Upper lobe of left lung (tissue), 6 donors: ENCODE measurements around the gene ZNF467. TPM values are rescaled to one million over a fixed set of nuclear protein-coding genes. Genes with fewer than 3 reads are reported as not detected.

Experiments
- ATAC-seq, 2 donors: fragments of 200-7000 bp; cut with Tn5 transposase; one replicate each; pipeline ENCODE4 v1.9.1; 2022; ENCODE audit warnings: mild to moderate bottlenecking in 2 of 2, moderate library complexity in 2 of 2; ENCODE audit not compliant: low FRiP score in 2 of 2
- DNase-seq, 2 donors: peaks; one replicate each; pipeline ENCODE4 v3.0.0-alpha.2; 2019 to 2020
- H3K27ac ChIP-seq, 4 donors: fragments of 200-600 bp; sonication (generic); one replicate each; pipeline ENCODE4 v1.5.1; 2016 to 2019
- H3K27me3 ChIP-seq, 4 donors: fragments of 200-600 bp; sonication (generic); one replicate each; pipeline ENCODE4 v1.5.1; 2017 to 2019
- H3K36me3 ChIP-seq, 4 donors: fragments of 200-600 bp; sonication (generic); one replicate each; pipeline ENCODE4 v1.5.1; 2016 to 2019
- H3K4me1 ChIP-seq, 4 donors: fragments of 200-600 bp; sonication (generic); one replicate each; pipeline ENCODE4 v1.5.1; 2018 to 2019
- H3K4me3 ChIP-seq, 4 donors: fragments of 200-600 bp; sonication (generic); one replicate each; pipeline ENCODE4 v1.5.1; 2017 to 2019; ENCODE audit warnings: mild to moderate bottlenecking in 2 of 4, moderate library complexity in 1 of 4
- H3K9me3 ChIP-seq, 4 donors: fragments of 200-600 bp; sonication (generic); one replicate each; pipeline ENCODE4 v1.5.1; 2018 to 2019
- EP300 ChIP-seq, 4 donors: sonication (generic); formaldehyde crosslinking; IDR thresholded peaks; one replicate each; pipeline ENCODE4 v1.5.1; 2017; ENCODE audit warnings: antibody characterized with exemption in 4 of 4, control low read depth in 2 of 4
- POLR2A ChIP-seq, 4 donors: fragments of 450-650 bp; IDR thresholded peaks; one replicate each; pipeline ENCODE4 v1.5.1; 2016 to 2017; ENCODE audit warnings: antibody characterized with exemption in 4 of 4, mild to moderate bottlenecking in 2 of 4
- POLR2AphosphoS5 ChIP-seq, 2 donors: sonication (generic); formaldehyde crosslinking; IDR thresholded peaks; one replicate each; pipeline ENCODE4 v1.5.1; 2017; ENCODE audit warnings: antibody characterized with exemption in 2 of 2
- WGBS, 2 donors: methylation state at CpG; one replicate each; pipeline ENCODE4 v1.1.5; 2017 to 2018; 5-methylcytosine and 5-hydroxymethylcytosine counted together
- total RNA-seq, 6 donors: library from RNA; depleted of rRNA in 4 of 6; stranded (reverse); fragments of >200 nt in 4 of 6; gene quantifications; one replicate each; pipeline versions ENCODE4 v1.1.0 to v1.2.1, GENCODE V29; 2016 to 2021
- TF ChIP-seq, protein P1 (sequence below), 6 experiments: fragments of 450-650 bp in 4 of 6; fragments of 200-600 bp in 2 of 6; sonication (generic) in 2 of 6; IDR thresholded peaks; one replicate each; pipeline ENCODE4 v1.5.1; 2016 to 2019; ENCODE audit warnings: antibody characterized with exemption in 6 of 6
- donor health status: DM: no; HTN: no; CAD: no; lungs with moderate emphysema.
- donor health status: DM: no; HTN: yes; CAD: no; lungs with severe emphysema.

The ZNF467 gene
- total RNA-seq, 6 donors from 2014 or later, result 8.2 to 41.2 (median 17.4) TPM

DNA sequence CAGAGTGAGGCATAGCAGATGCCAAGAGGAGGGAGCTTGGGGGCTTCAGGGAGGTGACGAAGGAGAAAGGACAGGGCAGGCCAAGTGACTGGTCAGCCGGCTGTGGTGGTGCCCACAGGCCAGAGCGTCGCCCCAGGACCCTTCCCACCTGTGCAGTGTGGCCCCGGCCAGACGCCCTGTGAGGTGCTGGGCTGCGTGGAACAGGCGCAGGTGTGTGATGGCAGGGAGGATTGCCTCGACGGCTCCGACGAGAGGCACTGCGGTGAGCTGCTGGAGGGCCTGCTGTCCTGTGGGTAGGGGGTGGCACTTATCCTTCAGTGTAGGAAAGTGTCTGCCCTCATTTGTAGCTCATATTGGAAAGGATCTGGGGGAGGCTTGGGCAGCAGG, 26.8 kb upstream of the ZNF467 start:
- H3K27me3 ChIP-seq, result no peaks in the 10 kb centered on the region
- no peaks in the 10 kb centered on the region for H3K9me3 ChIP-seq
- no peak for TF ChIP-seq POLR2AphosphoS5 (IDR thresholded peaks at IDR 0.05)
- TF ChIP-seq EP300 (IDR thresholded peaks at IDR 0.05), result no peak
- TF ChIP-seq POLR2A (IDR thresholded peaks at IDR 0.05), result no peak
- TF ChIP-seq, protein P1, sequence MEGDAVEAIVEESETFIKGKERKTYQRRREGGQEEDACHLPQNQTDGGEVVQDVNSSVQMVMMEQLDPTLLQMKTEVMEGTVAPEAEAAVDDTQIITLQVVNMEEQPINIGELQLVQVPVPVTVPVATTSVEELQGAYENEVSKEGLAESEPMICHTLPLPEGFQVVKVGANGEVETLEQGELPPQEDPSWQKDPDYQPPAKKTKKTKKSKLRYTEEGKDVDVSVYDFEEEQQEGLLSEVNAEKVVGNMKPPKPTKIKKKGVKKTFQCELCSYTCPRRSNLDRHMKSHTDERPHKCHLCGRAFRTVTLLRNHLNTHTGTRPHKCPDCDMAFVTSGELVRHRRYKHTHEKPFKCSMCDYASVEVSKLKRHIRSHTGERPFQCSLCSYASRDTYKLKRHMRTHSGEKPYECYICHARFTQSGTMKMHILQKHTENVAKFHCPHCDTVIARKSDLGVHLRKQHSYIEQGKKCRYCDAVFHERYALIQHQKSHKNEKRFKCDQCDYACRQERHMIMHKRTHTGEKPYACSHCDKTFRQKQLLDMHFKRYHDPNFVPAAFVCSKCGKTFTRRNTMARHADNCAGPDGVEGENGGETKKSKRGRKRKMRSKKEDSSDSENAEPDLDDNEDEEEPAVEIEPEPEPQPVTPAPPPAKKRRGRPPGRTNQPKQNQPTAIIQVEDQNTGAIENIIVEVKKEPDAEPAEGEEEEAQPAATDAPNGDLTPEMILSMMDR (IDR thresholded peaks at IDR 0.05), result peak in 1 of 6 experiments; percentile 1
- no peak overlapping the region for H3K4me3 ChIP-seq
- peak in 1 of 2 donors; percentile 67 for DNase-seq
- no peak for ATAC-seq
- 91 to 94% methylated on average over 13 of the region's 13 CpGs for WGBS, 2 donors
- H3K27ac ChIP-seq, result no peak overlapping the region
- no peaks in the 10 kb centered on the region for H3K4me1 ChIP-seq
- no peaks in the 10 kb centered on the region for H3K36me3 ChIP-seq

DNA sequence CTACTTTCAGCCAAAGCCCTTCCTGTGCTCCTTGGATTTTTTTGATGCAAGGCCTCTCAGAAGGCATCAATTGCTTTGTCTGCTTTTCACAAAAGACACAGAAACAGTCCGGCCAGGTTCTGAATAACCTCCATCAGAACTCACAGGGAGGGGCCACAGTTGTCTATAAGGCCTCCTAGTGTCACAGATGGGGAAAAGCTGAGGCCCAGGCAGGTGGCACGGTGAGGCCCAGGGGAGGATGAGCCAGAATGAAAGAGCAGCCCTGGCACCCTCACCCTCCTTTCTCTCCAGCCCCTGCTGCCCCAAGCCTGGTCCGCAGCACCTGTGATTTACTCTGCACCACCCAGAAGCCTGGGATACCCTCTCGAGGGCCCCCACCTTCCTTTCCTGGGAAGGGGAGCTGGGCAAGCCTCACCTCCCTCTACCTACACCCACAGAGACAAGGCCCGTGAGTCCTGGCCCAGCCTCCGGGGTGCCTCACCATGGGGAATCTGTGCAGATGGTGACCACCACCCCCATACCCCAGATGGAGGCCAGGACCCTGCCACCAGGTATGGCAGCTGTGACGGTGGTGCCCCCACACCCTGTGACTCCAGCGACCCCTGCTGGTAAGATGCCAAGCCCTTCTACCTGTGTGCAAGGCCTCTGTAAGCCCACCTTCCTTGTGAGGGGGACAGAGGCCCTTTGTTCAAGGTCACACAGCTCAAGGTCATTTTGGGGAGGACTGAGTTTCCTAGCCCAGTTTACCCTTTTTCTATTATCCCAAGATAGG, 26.2 kb upstream of the ZNF467 start:
- Histone ChIP-seq H3K27ac (no peak overlapping the region), H3K4me1 (no peaks in the 10 kb centered on the region), H3K9me3 (no peaks in the 10 kb centered on the region), H3K36me3 (no peaks in the 10 kb centered on the region), H3K27me3 (no peaks in the 10 kb centered on the region), H3K4me3 (no peak overlapping the region)
- ATAC-seq (no peak), DNase-seq (peak; percentile 38)
- whole genome bisulfite sequencing, 2 donors, result 68 to 89% methylated on average over 5 to 8 of the region's 8 CpGs
- TF ChIP-seq, protein P1 (IDR thresholded peaks at IDR 0.05), result peak in 4 of 6 experiments; percentile 30 to 52 (median 40)
- TF ChIP-seq POLR2AphosphoS5 (IDR thresholded peaks at IDR 0.05), result no peak
- no peak for TF ChIP-seq POLR2A (IDR thresholded peaks at IDR 0.05)
- TF ChIP-seq EP300 (IDR thresholded peaks at IDR 0.05), result no peak

DNA sequence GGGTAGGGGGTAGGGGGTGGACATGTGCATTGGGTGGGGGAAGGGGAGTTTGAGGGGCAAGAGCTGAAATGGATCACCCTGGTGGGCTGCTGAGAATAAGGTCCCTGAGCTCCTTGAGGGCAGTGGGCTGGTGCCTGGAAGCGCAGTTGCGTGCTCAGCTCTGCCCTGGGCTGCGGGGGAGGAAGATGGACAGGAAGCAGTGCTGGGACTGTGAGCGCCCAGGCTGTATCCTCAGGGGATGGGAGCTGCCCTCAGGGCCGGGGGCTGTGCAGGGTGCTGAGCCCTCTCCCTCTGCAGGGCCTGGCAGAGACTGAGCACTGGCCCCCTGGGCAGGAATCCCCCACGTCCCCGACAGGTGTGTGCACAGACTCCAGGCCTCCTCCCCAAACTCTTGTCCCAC, 24.4 kb upstream of the ZNF467 start:
- no peaks in the 10 kb centered on the region for H3K9me3 ChIP-seq
- peak in 1 of 2 donors; percentile 35 for DNase-seq
- no peaks in the 10 kb centered on the region for H3K36me3 ChIP-seq
- H3K4me3 ChIP-seq, result no peak overlapping the region
- no peak for TF ChIP-seq EP300 (IDR thresholded peaks at IDR 0.05)
- TF ChIP-seq POLR2AphosphoS5 (IDR thresholded peaks at IDR 0.05), result no peak
- TF ChIP-seq POLR2A (IDR thresholded peaks at IDR 0.05), result no peak
- TF ChIP-seq, protein P1 (IDR thresholded peaks at IDR 0.05), result no peak
- WGBS, 2 donors, result 82 to 85% methylated on average over 5 to 7 of the region's 7 CpGs
- ATAC-seq, result no peak
- H3K27ac ChIP-seq, result no peak overlapping the region
- no peaks in the 10 kb centered on the region for H3K27me3 ChIP-seq
- no peaks in the 10 kb centered on the region for H3K4me1 ChIP-seq

DNA sequence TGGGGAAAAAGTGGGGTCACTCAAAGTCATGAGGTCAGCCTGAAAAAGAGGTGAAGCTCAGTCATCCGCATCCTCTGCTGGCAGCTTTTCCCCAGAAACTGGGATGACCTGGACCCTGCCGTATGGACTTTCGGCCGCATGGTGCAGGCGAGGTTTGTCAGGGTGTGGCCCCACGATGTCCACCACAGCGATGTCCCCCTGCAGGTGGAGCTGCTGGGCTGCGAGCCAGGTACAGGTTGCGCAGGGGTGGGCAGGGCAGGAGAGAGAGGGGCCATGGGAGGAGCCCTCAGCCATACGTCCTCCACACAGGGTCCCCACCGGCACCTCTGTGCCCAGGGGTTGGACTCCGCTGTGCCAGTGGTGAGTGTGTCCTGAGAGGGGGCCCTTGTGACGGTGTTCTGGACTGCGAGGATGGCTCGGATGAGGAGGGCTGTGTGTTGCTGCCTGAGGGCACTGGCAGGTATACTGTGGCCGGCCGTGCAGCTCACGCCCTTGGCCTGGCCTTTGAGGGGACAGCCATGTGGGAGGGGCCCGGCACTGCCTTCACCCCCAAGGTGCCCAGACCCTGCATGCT, 23.0 kb upstream of the ZNF467 start:
- Histone ChIP-seq H3K27ac (no peak overlapping the region), H3K36me3 (no peaks in the 10 kb centered on the region), H3K9me3 (no peaks in the 10 kb centered on the region), H3K27me3 (no peaks in the 10 kb centered on the region), H3K4me3 (no peak overlapping the region), H3K4me1 (no peaks in the 10 kb centered on the region)
- DNase-seq, result peak in 1 of 2 donors; percentile 75
- WGBS, 2 donors, result 94 to 96% methylated on average over 6 to 17 of the region's 19 CpGs
- TF ChIP-seq POLR2A (IDR thresholded peaks at IDR 0.05) (no peak), POLR2AphosphoS5 (IDR thresholded peaks at IDR 0.05) (no peak), EP300 (IDR thresholded peaks at IDR 0.05) (no peak)
- TF ChIP-seq, protein P1 (IDR thresholded peaks at IDR 0.05), result no peak
- no peak for ATAC-seq
